Mucosa of descending colon (tissue), 3 donors: ENCODE measurements around the gene ARNT2. TPM values are rescaled to one million over a fixed set of nuclear protein-coding genes. Genes with fewer than 3 reads are reported as not detected.

ENCODE experiments used
- ATAC-seq: fragments of 200-7000 bp; cut with Tn5 transposase; one replicate; pipeline ENCODE4 v1.9.1; 2020; ENCODE audit warnings: mild to moderate bottlenecking, moderate library complexity
- DNase-seq, 3 donors: peaks; one replicate each; pipeline ENCODE4 v3.0.0-alpha.2; 2020
- H3K36me3 ChIP-seq: fragments of 200-600 bp; one replicate; pipeline ENCODE4 v1.8.0; 2021; ENCODE audit warnings: low read depth, mild to moderate bottlenecking
- H3K4me1 ChIP-seq: fragments of 200-600 bp; one replicate; pipeline ENCODE4 v1.8.0; 2021; ENCODE audit warnings: low read depth, mild to moderate bottlenecking
- H3K4me3 ChIP-seq: fragments of 200-600 bp; one replicate; pipeline ENCODE4 v1.8.0; 2021; ENCODE audit warnings: mild to moderate bottlenecking
- H3K9me3 ChIP-seq: fragments of 200-600 bp; one replicate; pipeline ENCODE4 v1.8.0; 2021; ENCODE audit warnings: mild to moderate bottlenecking
- CTCF ChIP-seq: fragments of 200-600 bp; IDR thresholded peaks from one replicate; pipeline ENCODE4 v1.8.0; 2022; ENCODE audit warnings: antibody characterized with exemption, mild to moderate bottlenecking
- intact Hi-C, 2 donors: fragments of 100-400 bp; cut with DNase I in 1 of 2; cut with micrococcal nuclease in 1 of 2; formaldehyde crosslinking; loops; one replicate each; pipeline versions ENCODE4 v1.11.0 to v1.11.1; 2022; cut with DNase I, micrococcal nuclease
- total RNA-seq, 3 donors: library from RNA; stranded (reverse); fragmentation: NEBNext Ultra II Directional in 2 of 3; extraction: Animal tissue kit (Norgen Biotek cat#: 25700) in 2 of 3; gene quantifications; one replicate each; pipeline versions ENCODE4 v1.2.1 to v1.2.4, GENCODE V29; 2021 to 2023
- donor health status: DM: no; HTN: no; CAD: no; lungs with moderate emphysema.
- donor health status: DM: no; HTN: no; CAD: no.
- donor health status: DM: no; HTN: yes; CAD: no.

Gene ARNT2
- total RNA-seq, 3 donors from 2014 or later, result 2.8 to 11.1 (median 3.2) TPM

- DNase-seq (no peak), ATAC-seq (no peak)
- intact Hi-C loops, result loop anchor here in 1 of 2 donors (10.0 kb wide), 1 partner anchor 509 kb away; no protein-coding TSS in a partner anchor
- no peaks in the 10 kb centered on the region for H3K4me1 ChIP-seq
- H3K36me3 ChIP-seq, result no peaks in the 10 kb centered on the region
- TF ChIP-seq CTCF, result no peak
- no peak overlapping the region for H3K4me3 ChIP-seq
- H3K9me3 ChIP-seq, result no peaks in the 10 kb centered on the region
Observed at GRCh38 chr15:80465626-80466005, 61.4 kb downstream of the ARNT2 start.

- DNase-seq (no peak), ATAC-seq (no peak)
- H3K9me3 ChIP-seq, result no peaks in the 10 kb centered on the region
- no peaks in the 10 kb centered on the region for H3K4me1 ChIP-seq
- intact Hi-C loops, result loop anchor here in 1 of 2 donors (10.0 kb wide), 1 partner anchor 508 kb away; no protein-coding TSS in a partner anchor
- TF ChIP-seq CTCF, result no peak
- H3K4me3 ChIP-seq, result no peak overlapping the region
- no peaks in the 10 kb centered on the region for H3K36me3 ChIP-seq
Observed at GRCh38 chr15:80466543-80466942, 62.4 kb downstream of the ARNT2 start.

- H3K9me3 ChIP-seq, result no peaks in the 10 kb centered on the region
- no peak overlapping the region for H3K4me3 ChIP-seq
- TF ChIP-seq CTCF, result no peak
- no peaks in the 10 kb centered on the region for H3K36me3 ChIP-seq
- H3K4me1 ChIP-seq, result no peaks in the 10 kb centered on the region
- ATAC-seq (no peak), DNase-seq (no peak)
- intact Hi-C loops, result loop anchor here in 1 of 2 donors (10.0 kb wide), 1 partner anchor 507 kb away; no protein-coding TSS in a partner anchor
Observed at GRCh38 chr15:80467311-80467714, 63.1 kb downstream of the ARNT2 start.

- no peak for DNase-seq
- intact Hi-C loops, result loop anchor here in 1 of 2 donors (10.0 kb wide), 1 partner anchor 506 kb away; no protein-coding TSS in a partner anchor
- Histone ChIP-seq H3K4me1 (no peaks in the 10 kb centered on the region), H3K4me3 (no peak overlapping the region), H3K9me3 (no peaks in the 10 kb centered on the region), H3K36me3 (no peaks in the 10 kb centered on the region)
- no peak for TF ChIP-seq CTCF
- no peak for ATAC-seq
Observed at GRCh38 chr15:80468796-80469195, 64.6 kb downstream of the ARNT2 start.

- no peak for TF ChIP-seq CTCF
- Histone ChIP-seq H3K4me3 (no peak overlapping the region), H3K4me1 (no peaks in the 10 kb centered on the region), H3K9me3 (no peaks in the 10 kb centered on the region), H3K36me3 (no peaks in the 10 kb centered on the region)
- ATAC-seq, result no peak
- intact Hi-C loops, result no loop called here
- DNase-seq, result no peak
Observed at GRCh38 chr15:80471881-80472280, 67.7 kb downstream of the ARNT2 start.
